ENCODE measurements around the gene HERC2. TPM values are rescaled to one million over a fixed set of nuclear protein-coding genes. Genes with fewer than 3 reads are reported as not detected.

HERC2 gene
- total and polyA plus RNA-seq, 10 donors = 16.1 to 79.8 (median 58.9) TPM

DNA sequence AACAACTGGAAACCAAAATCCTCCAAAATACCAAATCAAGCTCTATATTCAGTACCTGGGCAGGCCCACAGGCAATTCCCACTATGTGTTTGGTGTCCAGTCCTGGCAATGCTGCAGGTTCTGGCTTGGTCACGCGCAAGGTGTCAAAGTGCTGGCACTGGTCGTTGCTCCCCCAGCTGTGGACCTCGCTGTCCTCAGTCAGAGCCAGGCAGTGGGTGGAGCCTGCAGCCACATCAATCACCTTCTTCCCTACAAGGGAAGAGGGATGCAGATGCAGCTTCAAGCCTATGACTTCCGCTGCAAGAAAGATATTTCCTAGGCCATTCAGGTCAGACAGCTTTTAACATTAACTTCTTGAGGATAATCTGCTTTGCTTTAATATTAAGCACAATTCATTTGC is 61.3 kb downstream of the HERC2 start:
- H3K4me1 ChIP-seq = peaks cover 0 to 8% (median 0%) of the 10 kb centered on the region in 6 donors
- H3K4me3 ChIP-seq = no peak overlapping the region
- TF ChIP-seq POLR2A (IDR thresholded peaks at IDR 0.05) = no peak
- no peak for TF ChIP-seq POLR2AphosphoS5 (IDR thresholded peaks at IDR 0.05)
- TF ChIP-seq, protein P1, sequence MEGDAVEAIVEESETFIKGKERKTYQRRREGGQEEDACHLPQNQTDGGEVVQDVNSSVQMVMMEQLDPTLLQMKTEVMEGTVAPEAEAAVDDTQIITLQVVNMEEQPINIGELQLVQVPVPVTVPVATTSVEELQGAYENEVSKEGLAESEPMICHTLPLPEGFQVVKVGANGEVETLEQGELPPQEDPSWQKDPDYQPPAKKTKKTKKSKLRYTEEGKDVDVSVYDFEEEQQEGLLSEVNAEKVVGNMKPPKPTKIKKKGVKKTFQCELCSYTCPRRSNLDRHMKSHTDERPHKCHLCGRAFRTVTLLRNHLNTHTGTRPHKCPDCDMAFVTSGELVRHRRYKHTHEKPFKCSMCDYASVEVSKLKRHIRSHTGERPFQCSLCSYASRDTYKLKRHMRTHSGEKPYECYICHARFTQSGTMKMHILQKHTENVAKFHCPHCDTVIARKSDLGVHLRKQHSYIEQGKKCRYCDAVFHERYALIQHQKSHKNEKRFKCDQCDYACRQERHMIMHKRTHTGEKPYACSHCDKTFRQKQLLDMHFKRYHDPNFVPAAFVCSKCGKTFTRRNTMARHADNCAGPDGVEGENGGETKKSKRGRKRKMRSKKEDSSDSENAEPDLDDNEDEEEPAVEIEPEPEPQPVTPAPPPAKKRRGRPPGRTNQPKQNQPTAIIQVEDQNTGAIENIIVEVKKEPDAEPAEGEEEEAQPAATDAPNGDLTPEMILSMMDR (IDR thresholded peaks at IDR 0.05 in 8 of 11, conservative IDR thresholded peaks at IDR 0.05 in 3 of 11) = no peak
- WGBS, 5 donors = 74 to 83% (median 79%) methylated on average over 5 of the region's 5 CpGs
- H3K9me3 ChIP-seq = no peaks in the 10 kb centered on the region
- H3K27me3 ChIP-seq (replicated peaks in 1 of 7) = no peaks in the 10 kb centered on the region
- H3K36me3 ChIP-seq = peaks cover 0 to 97% (median 31%) of the 10 kb centered on the region in 6 donors
- intact Hi-C loops (cut with DNase I; ENCODE audit: low total_unique reads) = no loop called here
- H3K27ac ChIP-seq = no peak overlapping the region
- DNase-seq = no peak

DNA sequence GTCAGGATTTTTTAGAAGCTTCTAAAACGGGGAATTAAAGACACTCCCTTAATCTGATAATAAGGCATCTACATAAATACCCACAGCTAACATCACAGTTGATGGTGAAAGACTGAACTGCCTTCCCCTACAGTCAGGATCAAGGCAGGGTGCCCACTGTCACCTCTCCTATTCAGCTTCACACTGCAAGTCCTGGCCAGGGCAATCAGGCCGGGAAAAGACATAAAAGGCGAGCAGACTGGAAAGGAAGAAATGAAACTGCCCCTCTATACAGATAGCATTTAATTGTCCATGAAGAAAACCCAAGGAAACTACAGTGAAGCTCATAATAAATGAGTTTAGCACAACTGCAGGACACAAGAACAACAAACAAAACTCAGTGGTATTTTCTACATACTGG is 61.7 kb downstream of the HERC2 start:
- H3K4me1 ChIP-seq = peaks cover 0 to 6% (median 0%) of the 10 kb centered on the region in 6 donors
- H3K27ac ChIP-seq = no peak overlapping the region
- 89 to 95% (median 91%) methylated on average over 3 of the region's 3 CpGs for WGBS, 5 donors
- TF ChIP-seq, protein P1 (IDR thresholded peaks at IDR 0.05 in 8 of 11, conservative IDR thresholded peaks at IDR 0.05 in 3 of 11) = no peak
- TF ChIP-seq POLR2AphosphoS5 (IDR thresholded peaks at IDR 0.05) (no peak), POLR2A (IDR thresholded peaks at IDR 0.05) (no peak)
- peaks cover 0 to 97% (median 31%) of the 10 kb centered on the region in 6 donors for H3K36me3 ChIP-seq
- H3K9me3 ChIP-seq = no peaks in the 10 kb centered on the region
- no peak overlapping the region for H3K4me3 ChIP-seq
- intact Hi-C loops (cut with DNase I; ENCODE audit: low total_unique reads) = no loop called here
- no peaks in the 10 kb centered on the region for H3K27me3 ChIP-seq (replicated peaks in 1 of 7)
- no peak for DNase-seq

DNA sequence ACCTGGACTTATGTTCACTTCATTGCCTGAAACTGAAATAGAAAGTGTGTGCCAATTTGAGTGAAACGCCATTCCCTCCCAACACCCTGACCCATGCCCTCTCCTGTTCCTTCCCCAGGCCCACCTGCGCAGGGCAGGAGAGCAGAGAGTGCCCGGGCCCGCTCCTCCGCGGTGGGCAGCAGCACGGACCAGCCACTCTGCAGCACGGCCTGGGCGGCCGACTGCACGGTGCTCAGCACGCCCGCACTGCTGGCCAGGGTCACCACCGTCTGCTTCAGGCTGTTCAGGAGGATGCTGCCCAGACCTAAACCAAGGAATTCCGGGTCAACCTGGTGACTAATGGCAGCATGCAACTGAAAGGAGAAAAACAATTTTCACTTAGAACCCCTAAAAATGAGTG is 66.0 kb downstream of the HERC2 start:
- DNase-seq = peak; percentile 73
- TF ChIP-seq POLR2A (IDR thresholded peaks at IDR 0.05) (no peak), POLR2AphosphoS5 (IDR thresholded peaks at IDR 0.05) (no peak)
- TF ChIP-seq, protein P1 (IDR thresholded peaks at IDR 0.05 in 8 of 11, conservative IDR thresholded peaks at IDR 0.05 in 3 of 11) = no peak
- Histone ChIP-seq H3K4me1 (no peaks in the 10 kb centered on the region), H3K9me3 (no peaks in the 10 kb centered on the region), H3K27ac (no peak overlapping the region), H3K27me3 (replicated peaks in 1 of 7) (no peaks in the 10 kb centered on the region), H3K4me3 (no peak overlapping the region), H3K36me3 (peaks cover 2 to 97% (median 48%) of the 10 kb centered on the region in 6 donors)
- 89 to 98% (median 96%) methylated on average over 12 to 15 of the region's 15 CpGs for WGBS, 5 donors
- intact Hi-C loops (cut with DNase I; ENCODE audit: low total_unique reads) = no loop called here

DNA sequence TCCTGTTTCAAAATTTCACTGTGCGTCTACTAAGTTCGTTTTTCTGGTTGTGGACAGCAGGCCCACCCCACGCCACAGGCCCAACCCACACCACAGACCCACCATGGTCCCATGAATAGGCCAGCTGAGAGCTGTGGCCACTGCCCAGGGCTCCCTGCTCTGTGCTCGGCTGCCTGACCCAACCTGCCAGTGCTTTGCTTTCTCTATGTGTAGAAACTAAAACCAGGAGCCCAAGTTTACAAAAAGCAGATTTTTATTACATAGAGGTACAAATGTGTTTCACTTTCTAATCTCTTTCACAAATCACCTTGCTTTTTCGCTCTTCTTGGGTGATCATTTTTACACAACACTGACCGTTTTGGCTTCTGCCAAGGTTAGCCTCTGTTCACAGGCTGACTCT is 69.1 kb downstream of the HERC2 start:
- TF ChIP-seq, protein P1 (IDR thresholded peaks at IDR 0.05 in 8 of 11, conservative IDR thresholded peaks at IDR 0.05 in 3 of 11) = no peak
- TF ChIP-seq POLR2A (IDR thresholded peaks at IDR 0.05) (no peak), POLR2AphosphoS5 (IDR thresholded peaks at IDR 0.05) (no peak)
- peaks cover 0 to 9% (median 0%) of the 10 kb centered on the region in 8 donors for H3K9me3 ChIP-seq
- no peaks in the 10 kb centered on the region for H3K27me3 ChIP-seq (replicated peaks in 1 of 7)
- peaks cover 2 to 99% (median 61%) of the 10 kb centered on the region in 6 donors for H3K36me3 ChIP-seq
- 79 to 87% (median 83%) methylated on average over 6 of the region's 6 CpGs for WGBS, 5 donors
- no peak overlapping the region for H3K4me3 ChIP-seq
- H3K27ac ChIP-seq = no peak overlapping the region
- DNase-seq = no peak
- intact Hi-C loops (cut with DNase I; ENCODE audit: low total_unique reads) = no loop called here
- H3K4me1 ChIP-seq = no peaks in the 10 kb centered on the region

Data from spleen (tissue), 11 donors.